Osteoblast (primary cell): ENCODE results near the gene TRNP1. TPM values are rescaled to one million over a fixed set of nuclear protein-coding genes. Genes with fewer than 3 reads are reported as not detected.

Experiments
- DNase-seq: peaks from one replicate; pipeline ENCODE4 v3.0.0; 2011; ENCODE audit warnings: low spot score, mixed read lengths; ENCODE audit not compliant: insufficient read length; ENCODE audit errors: missing footprints
- H2AFZ ChIP-seq: 2 replicates; pipeline ENCODE4 v1.6.0; 2011; ENCODE audit warnings: mild to moderate bottlenecking, low read length
- H3K27ac ChIP-seq: 2 replicates; pipeline ENCODE4 v1.5.1; 2011; ENCODE audit warnings: mild to moderate bottlenecking, low read depth, low read length, moderate library complexity
- H3K27me3 ChIP-seq: 2 replicates; pipeline ENCODE4 v1.6.0; 2012; ENCODE audit warnings: mild to moderate bottlenecking, control low read depth, inconsistent platforms, low read length, moderate library complexity; ENCODE audit not compliant: insufficient read depth
- H3K36me3 ChIP-seq: 2 replicates; pipeline ENCODE4 v1.5.1; 2011; ENCODE audit warnings: mild to moderate bottlenecking, low read length, control low read depth, moderate library complexity; ENCODE audit not compliant: insufficient read depth
- H3K4me1 ChIP-seq: 2 replicates; pipeline ENCODE4 v1.5.1; 2011; ENCODE audit warnings: mild to moderate bottlenecking, low read length, control low read depth, moderate library complexity; ENCODE audit not compliant: insufficient read depth
- H3K4me2 ChIP-seq: 2 replicates; pipeline ENCODE4 v1.6.0; 2011; ENCODE audit warnings: mild to moderate bottlenecking, low read length; ENCODE audit not compliant: insufficient read depth
- H3K4me3 ChIP-seq: fragments of 200-600 bp; sonication (generic); 3 replicates; pipeline ENCODE4 v1.5.1; 2012; ENCODE audit warnings: mild to moderate bottlenecking, low read length, inconsistent platforms; ENCODE audit not compliant: insufficient read depth
- H3K79me2 ChIP-seq: 2 replicates; pipeline ENCODE4 v1.6.0; 2012; ENCODE audit warnings: mild to moderate bottlenecking, low read length, control low read depth, inconsistent platforms; ENCODE audit not compliant: insufficient read depth
- H3K9me3 ChIP-seq: 2 replicates; pipeline ENCODE4 v1.5.1; 2011; ENCODE audit warnings: low read depth, low read length, control low read depth
- H4K20me1 ChIP-seq: 2 replicates; pipeline ENCODE4 v1.6.0; 2012; ENCODE audit warnings: mild to moderate bottlenecking, low read length, control low read depth; ENCODE audit not compliant: insufficient read depth
- CTCF ChIP-seq: IDR thresholded peaks from 2 replicates; pipeline ENCODE4 v1.5.1; 2011; ENCODE audit warnings: mild to moderate bottlenecking, low read depth, low read length, moderate library complexity; ENCODE audit errors: extremely low read depth
- total RNA-seq: library from RNA; depleted of rRNA; stranded (reverse); fragments of >200 nt; gene quantifications from 2 replicates; pipeline ENCODE4 v1.2.3, GENCODE V29; 2012

The TRNP1 gene
- total RNA-seq, 1 donor, result 6.5 TPM

GRCh38 chr1:27005648-27006496, 12.4 kb downstream of the TRNP1 start:
- Histone ChIP-seq H3K79me2 (no peaks in the 10 kb centered on the region), H3K36me3 (no peaks in the 10 kb centered on the region), H4K20me1 (no peaks in the 10 kb centered on the region), H3K4me1 (peaks cover 48% of the 10 kb centered on the region), H3K27me3 (no peaks in the 10 kb centered on the region), H3K9me3 (no peaks in the 10 kb centered on the region), H2AFZ (no peak overlapping the region), H3K27ac (no peak overlapping the region), H3K4me3 (no peak overlapping the region), H3K4me2 (no peak overlapping the region)
- peak; percentile 76 for DNase-seq
- TF ChIP-seq CTCF, result no peak

GRCh38 chr1:27006683-27007082, 13.2 kb downstream of the TRNP1 start:
- Histone ChIP-seq H4K20me1 (no peaks in the 10 kb centered on the region), H3K79me2 (no peaks in the 10 kb centered on the region), H3K4me1 (peaks cover 48% of the 10 kb centered on the region), H3K27ac (no peak overlapping the region), H3K4me3 (no peak overlapping the region), H3K36me3 (no peaks in the 10 kb centered on the region), H3K4me2 (no peak overlapping the region), H3K9me3 (no peaks in the 10 kb centered on the region), H2AFZ (no peak overlapping the region), H3K27me3 (no peaks in the 10 kb centered on the region)
- TF ChIP-seq CTCF, result no peak
- no peak for DNase-seq

GRCh38 chr1:27007909-27008582, 14.6 kb downstream of the TRNP1 start:
- Histone ChIP-seq H3K4me3 (no peak overlapping the region), H3K79me2 (no peaks in the 10 kb centered on the region), H3K27me3 (no peaks in the 10 kb centered on the region), H2AFZ (no peak overlapping the region), H4K20me1 (no peaks in the 10 kb centered on the region), H3K4me1 (peaks cover 49% of the 10 kb centered on the region), H3K27ac (no peak overlapping the region), H3K4me2 (no peak overlapping the region), H3K9me3 (no peaks in the 10 kb centered on the region), H3K36me3 (no peaks in the 10 kb centered on the region)
- no peak for TF ChIP-seq CTCF
- peak; percentile 77 for DNase-seq

GRCh38 chr1:27009601-27010197, 16.2 kb downstream of the TRNP1 start:
- no peaks in the 10 kb centered on the region for H4K20me1 ChIP-seq
- no peaks in the 10 kb centered on the region for H3K79me2 ChIP-seq
- H3K36me3 ChIP-seq, result no peaks in the 10 kb centered on the region
- H3K4me2 ChIP-seq, result no peak overlapping the region
- no peaks in the 10 kb centered on the region for H3K9me3 ChIP-seq
- peak; percentile 85 for DNase-seq
- H3K27me3 ChIP-seq, result no peaks in the 10 kb centered on the region
- H3K4me3 ChIP-seq, result no peak overlapping the region
- peaks cover 41% of the 10 kb centered on the region for H3K4me1 ChIP-seq
- TF ChIP-seq CTCF, result no peak
- H3K27ac ChIP-seq, result no peak overlapping the region
- no peak overlapping the region for H2AFZ ChIP-seq
